Retinal pigment epithelial cell (primary cell): ENCODE data around the gene ARMC9.
A peak's percentile ranks its signal among the peaks of the same experiment; 100 is the strongest.

Experiments used
- DNase-seq: peaks from one replicate; pipeline ENCODE4 v3.0.0-alpha.2; 2010; ENCODE audit warnings: low read depth
- H3K4me3 ChIP-seq: 2 replicates; pipeline ENCODE4 v1.5.1; 2011; ENCODE audit warnings: mild to moderate bottlenecking, low read length, control low read depth, moderate library complexity
- TF ChIP-seq, protein P1 (sequence below): conservative IDR thresholded peaks from 2 replicates; pipeline ENCODE4 v1.5.1; 2011; ENCODE audit warnings: low read depth, low read length, control low read depth, inconsistent platforms

ARMC9 gene

DNA sequence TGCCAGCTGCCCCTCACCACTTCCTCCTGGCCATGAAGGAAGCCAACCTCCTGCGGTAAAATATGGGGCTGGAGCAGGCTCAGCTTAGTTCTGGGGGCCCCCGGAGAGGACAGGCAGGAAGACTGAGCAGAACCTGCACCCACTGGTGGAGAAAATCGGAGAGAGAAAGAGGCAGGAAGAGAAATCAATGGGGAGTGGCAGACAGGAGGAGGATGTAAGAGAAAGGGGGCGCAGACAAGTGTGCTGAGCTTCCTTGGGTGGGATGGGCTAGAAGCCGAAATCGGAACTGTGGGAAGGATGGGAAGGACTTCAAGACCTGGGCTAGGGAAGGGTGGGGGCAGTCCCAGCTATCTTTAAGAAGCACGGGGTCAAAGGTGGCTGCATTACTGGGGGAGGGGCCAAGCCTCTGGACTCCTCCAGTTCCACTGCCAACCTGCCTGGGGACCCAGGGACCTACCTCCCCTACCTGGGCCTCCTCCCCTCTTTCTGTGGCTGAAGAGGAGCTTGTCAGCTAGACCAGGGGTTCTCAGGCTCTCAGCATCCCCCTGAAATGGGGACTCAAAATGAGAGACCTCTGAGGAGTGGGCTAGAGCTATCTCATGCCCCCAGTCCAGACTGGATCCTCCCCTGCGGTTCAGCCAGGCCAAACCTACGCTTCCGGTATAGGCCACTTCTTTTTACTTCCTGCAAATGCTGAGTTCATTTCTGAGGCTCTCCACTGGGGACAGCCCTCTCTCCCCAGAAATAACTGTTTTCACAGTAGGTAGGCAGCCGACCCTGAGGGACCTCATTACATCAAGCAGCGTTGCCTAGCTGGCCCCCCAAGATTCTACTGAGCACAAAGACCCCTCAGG is 163.5 kb downstream of the ARMC9 start:
- no peak overlapping the region for H3K4me3 ChIP-seq
- TF ChIP-seq, protein P1, sequence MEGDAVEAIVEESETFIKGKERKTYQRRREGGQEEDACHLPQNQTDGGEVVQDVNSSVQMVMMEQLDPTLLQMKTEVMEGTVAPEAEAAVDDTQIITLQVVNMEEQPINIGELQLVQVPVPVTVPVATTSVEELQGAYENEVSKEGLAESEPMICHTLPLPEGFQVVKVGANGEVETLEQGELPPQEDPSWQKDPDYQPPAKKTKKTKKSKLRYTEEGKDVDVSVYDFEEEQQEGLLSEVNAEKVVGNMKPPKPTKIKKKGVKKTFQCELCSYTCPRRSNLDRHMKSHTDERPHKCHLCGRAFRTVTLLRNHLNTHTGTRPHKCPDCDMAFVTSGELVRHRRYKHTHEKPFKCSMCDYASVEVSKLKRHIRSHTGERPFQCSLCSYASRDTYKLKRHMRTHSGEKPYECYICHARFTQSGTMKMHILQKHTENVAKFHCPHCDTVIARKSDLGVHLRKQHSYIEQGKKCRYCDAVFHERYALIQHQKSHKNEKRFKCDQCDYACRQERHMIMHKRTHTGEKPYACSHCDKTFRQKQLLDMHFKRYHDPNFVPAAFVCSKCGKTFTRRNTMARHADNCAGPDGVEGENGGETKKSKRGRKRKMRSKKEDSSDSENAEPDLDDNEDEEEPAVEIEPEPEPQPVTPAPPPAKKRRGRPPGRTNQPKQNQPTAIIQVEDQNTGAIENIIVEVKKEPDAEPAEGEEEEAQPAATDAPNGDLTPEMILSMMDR = no peak
- DNase-seq = no peak

DNA sequence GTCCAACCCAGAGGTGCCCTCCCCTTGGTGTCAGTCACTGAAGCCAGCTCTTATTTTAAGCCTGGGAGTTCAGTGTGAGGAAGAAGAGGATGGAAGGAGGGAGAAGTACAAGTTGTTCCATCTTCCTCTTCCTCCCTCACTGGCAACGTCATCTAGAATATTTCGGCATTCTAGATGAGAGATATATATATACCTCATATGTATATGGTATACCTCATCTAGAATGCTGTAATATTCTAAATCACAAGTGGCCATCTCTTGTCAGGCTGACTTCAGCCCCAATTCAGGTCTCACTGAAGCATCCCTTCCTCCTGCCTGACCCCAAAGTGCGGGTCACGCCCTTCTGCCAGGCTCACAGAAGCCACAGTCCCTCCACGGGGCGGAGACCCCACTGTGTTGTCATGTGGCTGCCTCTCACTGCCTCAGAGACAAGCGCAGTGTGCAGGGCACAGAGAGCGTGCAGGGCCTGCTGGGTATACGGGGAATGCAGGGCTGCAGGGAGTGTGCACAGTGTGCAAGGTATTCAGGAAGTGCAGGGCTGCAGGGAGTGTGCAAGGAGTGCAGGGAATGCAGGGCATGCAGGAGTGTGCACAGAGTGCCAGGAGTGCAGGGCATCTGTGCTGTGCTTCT is 164.2 kb downstream of the ARMC9 start:
- no peak overlapping the region for H3K4me3 ChIP-seq
- TF ChIP-seq, protein P1 = no peak
- no peak for DNase-seq

DNA sequence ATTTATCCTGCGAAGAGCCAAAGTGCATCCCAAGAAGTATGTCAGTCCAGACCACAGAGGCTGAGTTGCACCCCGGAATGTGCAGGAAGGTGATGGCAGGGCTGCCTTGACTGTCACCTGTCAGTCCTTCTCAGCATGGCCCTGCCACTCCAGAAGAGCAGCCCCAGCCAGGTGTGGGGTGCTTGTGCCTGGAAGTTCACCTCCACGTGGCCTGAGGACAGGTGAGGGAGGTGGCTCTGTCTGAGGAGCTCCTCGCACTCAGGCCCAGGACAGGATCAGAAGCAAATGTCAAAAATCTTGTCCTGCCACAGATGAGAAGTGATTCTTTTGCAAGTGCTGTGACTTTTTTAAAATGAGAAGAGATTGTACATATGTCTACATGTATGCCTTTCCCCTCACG is 165.6 kb downstream of the ARMC9 start:
- TF ChIP-seq, protein P1 = no peak
- no peak overlapping the region for H3K4me3 ChIP-seq
- DNase-seq = no peak

DNA sequence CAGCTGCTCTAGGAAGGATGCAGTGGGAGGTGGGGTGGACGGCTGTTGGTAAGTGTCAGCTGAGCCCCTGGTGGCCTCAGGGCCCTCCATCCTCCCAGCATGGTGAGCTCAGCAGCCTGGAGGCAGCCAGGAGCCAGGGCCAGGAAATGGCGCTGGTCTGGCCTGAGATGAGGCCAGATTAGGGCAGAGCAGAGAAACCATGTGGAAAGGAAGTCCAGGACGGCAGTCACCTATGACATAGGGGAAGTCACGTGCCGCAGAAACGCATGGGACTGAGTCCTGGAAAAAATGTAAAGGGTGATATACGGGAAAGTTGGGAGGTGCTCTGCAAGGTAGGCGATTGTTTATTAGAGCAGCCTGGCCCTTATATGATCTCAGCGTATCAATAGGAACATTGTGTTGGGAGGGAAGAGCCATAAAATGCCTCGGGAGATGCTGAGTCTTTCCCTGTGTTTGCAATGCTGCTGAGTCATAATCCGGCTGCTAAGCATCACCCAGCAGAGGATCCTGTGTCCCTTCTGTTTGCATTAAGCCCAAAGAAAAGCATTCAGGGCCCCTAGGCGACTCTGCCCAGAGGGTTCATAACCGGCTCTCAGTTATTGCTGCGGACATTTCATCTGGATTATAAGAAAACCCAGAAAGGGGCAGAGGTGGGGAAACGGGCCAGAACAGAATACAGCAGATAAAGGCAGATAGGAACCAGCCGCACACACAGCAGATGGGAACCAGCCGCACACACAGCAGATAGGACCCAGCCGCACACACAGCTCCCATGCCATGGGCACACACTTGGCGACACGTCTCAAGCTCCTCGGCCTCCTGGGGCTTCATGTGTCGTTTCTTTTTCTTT is 166.8 kb downstream of the ARMC9 start:
- peak; percentile 79 for DNase-seq
- no peak overlapping the region for H3K4me3 ChIP-seq

DNA sequence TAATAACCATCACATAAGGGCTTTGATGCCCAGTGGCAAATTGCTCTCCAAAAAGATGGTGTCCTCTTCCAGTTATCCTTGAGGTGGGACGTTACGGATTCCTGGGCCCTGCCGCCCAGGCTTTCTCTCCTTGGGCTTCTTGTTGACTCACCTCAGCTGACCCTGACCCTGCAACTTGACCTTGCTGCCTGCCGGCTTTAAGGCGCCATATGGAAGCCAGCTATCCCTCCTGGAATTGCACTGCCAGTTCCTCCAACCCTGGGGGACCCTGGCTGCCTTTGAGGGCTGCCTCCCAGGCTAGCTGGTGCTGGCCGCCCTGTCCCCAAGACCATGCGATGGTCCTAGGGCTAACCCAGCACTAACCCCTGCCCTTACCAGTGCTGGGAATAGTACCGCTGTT is 168.7 kb downstream of the ARMC9 start:
- DNase-seq = no peak
- no peak overlapping the region for H3K4me3 ChIP-seq
- TF ChIP-seq, protein P1 = no peak

More for the DNA sequence above, 166.8 kb downstream of the ARMC9 start:
- TF ChIP-seq, protein P1 = no peak

DNA sequence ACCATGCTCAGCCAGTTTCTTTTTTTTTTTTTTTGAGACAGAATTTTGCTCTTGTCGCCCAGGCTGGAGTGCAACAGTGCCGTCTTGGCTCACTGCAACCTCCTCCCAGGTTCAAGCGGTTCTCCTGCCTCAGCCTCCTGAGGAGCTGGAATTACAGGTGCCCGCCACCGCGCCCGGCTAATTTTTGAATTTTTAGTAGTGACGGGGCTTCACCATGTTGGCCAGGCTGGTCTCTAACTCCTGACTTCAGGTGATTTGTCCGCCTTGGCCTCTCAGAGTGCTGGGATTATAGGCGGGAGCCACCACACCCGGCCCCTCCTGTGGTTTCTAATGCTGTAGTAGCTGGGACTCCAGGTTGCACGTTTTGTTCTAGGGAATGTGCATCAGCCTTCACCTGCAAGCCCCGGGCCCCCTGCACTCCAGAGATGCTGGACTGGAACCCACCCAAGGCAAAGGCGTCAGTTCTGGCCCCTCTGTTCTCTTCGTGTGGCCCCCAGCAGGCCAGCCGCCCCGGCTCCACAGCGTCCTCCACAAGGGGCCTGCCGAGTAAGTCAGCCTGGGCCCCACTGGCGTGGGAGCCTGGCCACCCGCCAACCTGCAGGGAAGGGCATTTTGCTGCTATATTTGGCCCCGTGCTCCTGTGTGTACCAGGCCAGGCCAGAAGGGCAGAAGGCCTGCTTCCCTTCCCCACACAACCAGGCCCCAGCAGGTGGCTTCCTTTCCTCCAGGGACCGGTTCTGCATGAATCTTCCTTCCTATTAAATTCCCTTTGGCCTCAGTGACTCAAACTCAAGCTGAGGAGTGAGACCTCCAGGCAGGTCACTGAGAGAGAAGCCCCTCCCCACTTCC is 171.4 kb downstream of the ARMC9 start:
- TF ChIP-seq, protein P1 = no peak
- H3K4me3 ChIP-seq = no peak overlapping the region
- no peak for DNase-seq
